ENCODE data around the gene PBX2. TPM values are rescaled to one million over a fixed set of nuclear protein-coding genes. Genes with fewer than 3 reads are reported as not detected.
"Not testable (repeated sequence)": the region's sequence is repeated elsewhere in the genome, so short reads cannot be mapped to it uniquely, and the experiment has no call there.

PBX2 gene
- total RNA-seq, 1 donor from 2014 or later, result 36.5 TPM

GRCh38 chr6:32187009-32187709, 2.8 kb downstream of the PBX2 start:
- H3K4me1 ChIP-seq, result peaks cover 91% of the 10 kb centered on the region
- H3K9me3 ChIP-seq (replicated peaks), result no peaks in the 10 kb centered on the region
- H3K36me3 ChIP-seq, result peaks cover 23% of the 10 kb centered on the region
- intact Hi-C loops (cut with micrococcal nuclease), result no loop called here
- no peaks in the 10 kb centered on the region for H3K27me3 ChIP-seq (ENCODE audit: low read depth)
- TF ChIP-seq CTCF (IDR thresholded peaks at IDR 0.05; ENCODE audit: borderline replicate concordance), result no peak
- DNase-seq, result no peak
- H3K27ac ChIP-seq (replicated peaks), result peak overlapping the region; percentile 98
- peak overlapping the region; percentile 83 for H3K4me3 ChIP-seq

DNA sequence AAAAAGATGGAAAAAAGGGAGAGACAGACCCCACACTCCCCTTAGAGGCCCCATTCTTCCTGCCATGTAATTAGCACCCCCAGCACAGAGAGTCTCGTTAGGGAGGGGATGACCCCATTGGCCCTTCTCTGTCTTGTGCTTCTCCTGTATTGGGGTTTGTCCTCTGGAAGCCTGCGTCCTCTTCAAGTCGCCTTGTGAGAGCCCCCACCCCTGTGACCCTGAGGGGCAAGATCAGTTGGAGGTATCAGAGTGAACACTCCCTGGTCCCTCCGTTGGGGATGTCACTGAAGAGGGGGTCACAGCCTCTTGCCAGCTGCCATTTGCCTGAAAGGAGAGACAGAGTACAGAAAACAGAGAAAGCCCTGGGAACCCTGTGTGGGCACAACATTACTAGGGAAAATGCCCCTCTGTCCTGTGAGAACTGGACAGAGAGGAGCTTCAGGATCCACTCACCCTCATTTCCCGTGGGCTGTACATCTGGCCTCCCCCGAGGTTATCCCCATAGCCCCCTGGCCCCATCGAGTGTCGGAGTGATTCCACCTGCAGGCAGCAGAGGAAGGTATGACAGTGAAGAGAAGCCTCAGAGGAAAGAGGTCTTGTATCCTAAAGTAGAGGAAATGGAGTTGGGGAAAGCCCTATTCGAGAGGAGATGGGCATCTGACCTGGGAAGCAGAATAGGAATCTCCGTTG, 3.7 kb downstream of the PBX2 start:
- H3K4me3 ChIP-seq, result peak overlapping the region; percentile 11
- H3K27me3 ChIP-seq (ENCODE audit: low read depth); DNase-seq; intact Hi-C loops (cut with micrococcal nuclease); H3K9me3 ChIP-seq (replicated peaks): not testable (repeated sequence)
- H3K27ac ChIP-seq (replicated peaks), result peak overlapping the region; percentile 98
- H3K4me1 ChIP-seq, result peaks cover 91% of the 10 kb centered on the region
- H3K36me3 ChIP-seq, result peaks cover 28% of the 10 kb centered on the region

GRCh38 chr6:32185681-32186131, 4.3 kb downstream of the PBX2 start:
- Histone ChIP-seq H3K4me3 (peak overlapping the region; percentile 11), H3K36me3 (peaks cover 34% of the 10 kb centered on the region), H3K4me1 (peaks cover 91% of the 10 kb centered on the region), H3K27ac (replicated peaks) (peak overlapping the region; percentile 98)
- intact Hi-C loops (cut with micrococcal nuclease); H3K27me3 ChIP-seq (ENCODE audit: low read depth); H3K9me3 ChIP-seq (replicated peaks): not testable (repeated sequence)
- peak; percentile 90 for DNase-seq

DNA sequence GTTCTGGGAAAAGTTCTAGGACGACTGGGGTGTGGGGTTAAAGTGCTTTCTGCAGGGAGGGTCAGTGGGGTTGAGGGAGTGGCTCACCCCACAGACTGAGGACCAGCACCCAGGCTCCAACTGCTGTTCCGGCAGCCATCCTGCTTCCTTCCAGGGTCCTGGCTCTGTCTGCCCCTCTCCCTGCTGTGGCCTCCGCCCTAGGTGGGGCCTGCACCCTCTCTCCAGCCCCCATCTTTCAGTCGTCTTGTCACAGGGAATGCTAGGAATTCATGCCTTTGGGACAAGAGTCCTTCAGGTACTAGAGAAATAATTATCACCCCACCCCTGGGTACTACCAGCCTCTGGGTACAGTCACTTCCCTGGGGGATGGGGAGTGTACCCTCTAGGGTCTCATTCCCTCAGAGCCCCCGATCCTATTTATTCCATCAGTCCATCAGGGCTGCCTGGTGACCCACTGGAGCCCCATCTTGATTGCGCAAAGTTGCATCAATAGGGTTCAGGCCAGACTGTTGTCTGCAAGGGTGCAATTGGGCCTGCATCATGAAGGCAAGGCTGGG, 5.8 kb downstream of the PBX2 start, which contains the start of gene AGER:
Gene AGER, minus strand, starts transcription at position 170 of the 557 bp plus-strand sequence. Its CDS starts 31 bp downstream, at position 139.
- Histone ChIP-seq H3K27me3 (ENCODE audit: low read depth) (no peaks in the 10 kb centered on the region), H3K36me3 (peaks cover 45% of the 10 kb centered on the region), H3K9me3 (replicated peaks) (no peaks in the 10 kb centered on the region), H3K4me1 (peaks cover 92% of the 10 kb centered on the region), H3K27ac (replicated peaks) (peak within 1 kb of the TSS; percentile 98), H3K4me3 (peak within 1 kb of the TSS; percentile 11)
- intact Hi-C loops (cut with micrococcal nuclease), result no loop called here
- TF ChIP-seq CTCF (IDR thresholded peaks at IDR 0.05; ENCODE audit: borderline replicate concordance), result no peak
- no peak for DNase-seq

DNA sequence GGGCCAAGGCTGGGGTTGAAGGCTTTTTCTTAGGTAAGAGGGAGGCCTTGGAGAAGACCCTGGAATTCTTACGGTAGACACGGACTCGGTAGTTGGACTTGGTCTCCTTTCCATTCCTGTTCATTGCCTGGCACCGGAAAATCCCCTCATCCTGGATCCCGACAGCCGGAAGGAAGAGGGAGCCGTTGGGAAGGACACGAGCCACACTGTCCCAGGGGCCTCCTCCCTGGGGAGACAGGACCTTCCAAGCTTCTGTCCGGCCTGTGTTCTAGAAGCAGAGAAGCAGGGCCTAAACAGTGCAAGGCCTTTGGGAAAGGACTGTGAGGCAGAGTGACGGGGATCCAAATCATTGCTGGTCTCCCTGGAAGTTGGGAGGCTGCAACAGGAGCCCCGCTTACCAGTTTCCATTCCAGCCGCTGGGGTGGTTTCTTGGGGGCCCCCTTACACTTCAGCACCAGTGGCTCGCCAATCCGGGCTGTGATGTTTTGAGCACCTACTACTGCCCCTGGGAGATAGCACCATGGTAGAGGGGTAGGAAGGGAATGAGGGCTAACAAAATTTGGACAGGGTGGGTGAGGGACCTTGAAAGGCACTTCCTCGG, 6.4 kb downstream of the PBX2 start:
- Histone ChIP-seq H3K27ac (replicated peaks) (peak overlapping the region; percentile 98), H3K36me3 (peaks cover 45% of the 10 kb centered on the region)
- DNase-seq, result peak; percentile 50

More for the DNA sequence above, 6.4 kb downstream of the PBX2 start:
- no peaks in the 10 kb centered on the region for H3K9me3 ChIP-seq (replicated peaks)
- peaks cover 92% of the 10 kb centered on the region for H3K4me1 ChIP-seq
- TF ChIP-seq CTCF (IDR thresholded peaks at IDR 0.05; ENCODE audit: borderline replicate concordance), result no peak
- H3K4me3 ChIP-seq, result no peak overlapping the region
- no peaks in the 10 kb centered on the region for H3K27me3 ChIP-seq (ENCODE audit: low read depth)
- intact Hi-C loops (cut with micrococcal nuclease), result no loop called here
